GM12874 (cell line): Measurements from ENCODE around the gene MICALL1.

Source experiments
- CTCF ChIP-seq: IDR thresholded peaks from 2 replicates; pipeline ENCODE4 v1.5.1; 2011; ENCODE audit warnings: low read depth, mild to moderate bottlenecking, control low read depth, low read length, moderate library complexity; ENCODE audit not compliant: insufficient read depth

The MICALL1 gene

GRCh38 chr22:37910890-37911672, 5.0 kb downstream of the MICALL1 start:
- no peak for TF ChIP-seq CTCF

GRCh38 chr22:37911697-37912096, 5.6 kb downstream of the MICALL1 start:
- no peak for TF ChIP-seq CTCF

- no peak for TF ChIP-seq CTCF
Observed at GRCh38 chr22:37912171-37912570, 6.1 kb downstream of the MICALL1 start.

GRCh38 chr22:37913233-37913721, 7.2 kb downstream of the MICALL1 start:
- TF ChIP-seq CTCF, result no peak

- no peak for TF ChIP-seq CTCF
Observed at GRCh38 chr22:37916311-37916710, 10.2 kb downstream of the MICALL1 start.

- no peak for TF ChIP-seq CTCF
Observed at GRCh38 chr22:37917874-37918548, 11.9 kb downstream of the MICALL1 start.

- no peak for TF ChIP-seq CTCF
Observed at GRCh38 chr22:37918580-37919270, 12.6 kb downstream of the MICALL1 start.
